HEK293 (cell line): Measurements from ENCODE around the gene KRTAP20-4.

ENCODE experiments used
- YY1 ChIP-seq: fragments of 450-650 bp; formaldehyde crosslinking; IDR thresholded peaks from 2 replicates; pipeline ENCODE4 v1.5.1; 2018; ENCODE audit warnings: missing biosample characterization, missing genetic modification characterization
- ZNF121 ChIP-seq: fragments of 450-650 bp; formaldehyde crosslinking; IDR thresholded peaks from 2 replicates; pipeline ENCODE4 v1.5.1; 2016; ENCODE audit warnings: missing biosample characterization, missing genetic modification characterization
- ZNF239 ChIP-seq: fragments of 450-650 bp; formaldehyde crosslinking; IDR thresholded peaks from 2 replicates; pipeline ENCODE4 v1.5.1; 2016; ENCODE audit warnings: missing biosample characterization, missing genetic modification characterization
- ZNF654 ChIP-seq: fragments of 450-650 bp; formaldehyde crosslinking; IDR thresholded peaks from 2 replicates; pipeline ENCODE4 v1.5.1; 2016; ENCODE audit warnings: low read depth, missing biosample characterization, missing genetic modification characterization
- TF ChIP-seq, protein P1 (sequence below): fragments of 450-650 bp; formaldehyde crosslinking; IDR thresholded peaks from 2 replicates; pipeline ENCODE4 v1.5.1; 2016; ENCODE audit warnings: missing biosample characterization, missing genetic modification characterization
- TF ChIP-seq, protein P2 (sequence below): fragments of 450-650 bp; formaldehyde crosslinking; IDR thresholded peaks from 2 replicates; pipeline ENCODE4 v1.5.1; 2016; ENCODE audit warnings: missing biosample characterization, missing genetic modification characterization
- TF ChIP-seq, protein P3 (sequence below): IDR thresholded peaks from 2 replicates; pipeline ENCODE4 v1.6.1; 2011; ENCODE audit warnings: mild to moderate bottlenecking, low read depth, low read length, borderline replicate concordance
- TF ChIP-seq, protein P4 (sequence below): fragments of 450-650 bp; formaldehyde crosslinking; IDR thresholded peaks from 2 replicates; pipeline ENCODE4 v1.5.1; 2017; ENCODE audit warnings: missing biosample characterization, missing genetic modification characterization

DNA sequence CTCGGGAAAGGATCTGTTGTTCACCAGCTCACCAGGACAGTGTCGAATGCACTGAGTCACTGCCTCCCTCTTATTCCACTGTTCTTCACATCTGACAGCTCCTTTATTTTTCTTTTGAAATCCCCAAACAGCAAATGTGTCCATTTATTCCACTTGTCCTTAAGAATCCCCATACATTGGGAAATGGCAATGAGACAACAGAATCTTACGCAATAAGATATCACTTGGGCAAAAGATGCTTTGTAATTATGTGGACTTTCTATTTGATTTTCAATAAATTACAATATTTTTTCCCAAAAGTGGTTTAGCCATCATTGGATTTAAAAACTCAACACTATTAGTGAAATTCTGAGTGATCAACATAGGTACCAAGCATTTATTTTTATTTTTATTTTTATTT is 18.3 kb downstream of the KRTAP20-4 start:
- TF ChIP-seq ZNF654 (tag by site-specific recombination) (no peak), YY1 (tag by site-specific recombination) (no peak), ZNF239 (tag by site-specific recombination) (no peak), ZNF121 (tag by site-specific recombination) (no peak)
- TF ChIP-seq, protein P1, sequence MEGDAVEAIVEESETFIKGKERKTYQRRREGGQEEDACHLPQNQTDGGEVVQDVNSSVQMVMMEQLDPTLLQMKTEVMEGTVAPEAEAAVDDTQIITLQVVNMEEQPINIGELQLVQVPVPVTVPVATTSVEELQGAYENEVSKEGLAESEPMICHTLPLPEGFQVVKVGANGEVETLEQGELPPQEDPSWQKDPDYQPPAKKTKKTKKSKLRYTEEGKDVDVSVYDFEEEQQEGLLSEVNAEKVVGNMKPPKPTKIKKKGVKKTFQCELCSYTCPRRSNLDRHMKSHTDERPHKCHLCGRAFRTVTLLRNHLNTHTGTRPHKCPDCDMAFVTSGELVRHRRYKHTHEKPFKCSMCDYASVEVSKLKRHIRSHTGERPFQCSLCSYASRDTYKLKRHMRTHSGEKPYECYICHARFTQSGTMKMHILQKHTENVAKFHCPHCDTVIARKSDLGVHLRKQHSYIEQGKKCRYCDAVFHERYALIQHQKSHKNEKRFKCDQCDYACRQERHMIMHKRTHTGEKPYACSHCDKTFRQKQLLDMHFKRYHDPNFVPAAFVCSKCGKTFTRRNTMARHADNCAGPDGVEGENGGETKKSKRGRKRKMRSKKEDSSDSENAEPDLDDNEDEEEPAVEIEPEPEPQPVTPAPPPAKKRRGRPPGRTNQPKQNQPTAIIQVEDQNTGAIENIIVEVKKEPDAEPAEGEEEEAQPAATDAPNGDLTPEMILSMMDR (tag by site-specific recombination): no peak
- TF ChIP-seq, protein P2, sequence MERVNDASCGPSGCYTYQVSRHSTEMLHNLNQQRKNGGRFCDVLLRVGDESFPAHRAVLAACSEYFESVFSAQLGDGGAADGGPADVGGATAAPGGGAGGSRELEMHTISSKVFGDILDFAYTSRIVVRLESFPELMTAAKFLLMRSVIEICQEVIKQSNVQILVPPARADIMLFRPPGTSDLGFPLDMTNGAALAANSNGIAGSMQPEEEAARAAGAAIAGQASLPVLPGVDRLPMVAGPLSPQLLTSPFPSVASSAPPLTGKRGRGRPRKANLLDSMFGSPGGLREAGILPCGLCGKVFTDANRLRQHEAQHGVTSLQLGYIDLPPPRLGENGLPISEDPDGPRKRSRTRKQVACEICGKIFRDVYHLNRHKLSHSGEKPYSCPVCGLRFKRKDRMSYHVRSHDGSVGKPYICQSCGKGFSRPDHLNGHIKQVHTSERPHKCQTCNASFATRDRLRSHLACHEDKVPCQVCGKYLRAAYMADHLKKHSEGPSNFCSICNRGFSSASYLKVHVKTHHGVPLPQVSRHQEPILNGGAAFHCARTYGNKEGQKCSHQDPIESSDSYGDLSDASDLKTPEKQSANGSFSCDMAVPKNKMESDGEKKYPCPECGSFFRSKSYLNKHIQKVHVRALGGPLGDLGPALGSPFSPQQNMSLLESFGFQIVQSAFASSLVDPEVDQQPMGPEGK: no peak
- TF ChIP-seq, protein P3, sequence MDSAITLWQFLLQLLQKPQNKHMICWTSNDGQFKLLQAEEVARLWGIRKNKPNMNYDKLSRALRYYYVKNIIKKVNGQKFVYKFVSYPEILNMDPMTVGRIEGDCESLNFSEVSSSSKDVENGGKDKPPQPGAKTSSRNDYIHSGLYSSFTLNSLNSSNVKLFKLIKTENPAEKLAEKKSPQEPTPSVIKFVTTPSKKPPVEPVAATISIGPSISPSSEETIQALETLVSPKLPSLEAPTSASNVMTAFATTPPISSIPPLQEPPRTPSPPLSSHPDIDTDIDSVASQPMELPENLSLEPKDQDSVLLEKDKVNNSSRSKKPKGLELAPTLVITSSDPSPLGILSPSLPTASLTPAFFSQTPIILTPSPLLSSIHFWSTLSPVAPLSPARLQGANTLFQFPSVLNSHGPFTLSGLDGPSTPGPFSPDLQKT: no peak
- TF ChIP-seq, protein P4, sequence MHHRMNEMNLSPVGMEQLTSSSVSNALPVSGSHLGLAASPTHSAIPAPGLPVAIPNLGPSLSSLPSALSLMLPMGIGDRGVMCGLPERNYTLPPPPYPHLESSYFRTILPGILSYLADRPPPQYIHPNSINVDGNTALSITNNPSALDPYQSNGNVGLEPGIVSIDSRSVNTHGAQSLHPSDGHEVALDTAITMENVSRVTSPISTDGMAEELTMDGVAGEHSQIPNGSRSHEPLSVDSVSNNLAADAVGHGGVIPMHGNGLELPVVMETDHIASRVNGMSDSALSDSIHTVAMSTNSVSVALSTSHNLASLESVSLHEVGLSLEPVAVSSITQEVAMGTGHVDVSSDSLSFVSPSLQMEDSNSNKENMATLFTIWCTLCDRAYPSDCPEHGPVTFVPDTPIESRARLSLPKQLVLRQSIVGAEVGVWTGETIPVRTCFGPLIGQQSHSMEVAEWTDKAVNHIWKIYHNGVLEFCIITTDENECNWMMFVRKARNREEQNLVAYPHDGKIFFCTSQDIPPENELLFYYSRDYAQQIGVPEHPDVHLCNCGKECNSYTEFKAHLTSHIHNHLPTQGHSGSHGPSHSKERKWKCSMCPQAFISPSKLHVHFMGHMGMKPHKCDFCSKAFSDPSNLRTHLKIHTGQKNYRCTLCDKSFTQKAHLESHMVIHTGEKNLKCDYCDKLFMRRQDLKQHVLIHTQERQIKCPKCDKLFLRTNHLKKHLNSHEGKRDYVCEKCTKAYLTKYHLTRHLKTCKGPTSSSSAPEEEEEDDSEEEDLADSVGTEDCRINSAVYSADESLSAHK: no peak
